IPS-NIHi11 (cell line): ENCODE results near the gene CNNM3.
"Not testable (repeated sequence)": the region's sequence is repeated elsewhere in the genome, so short reads cannot be mapped to it uniquely, and the experiment has no call there.

Source experiments
- DNase-seq: peaks from one replicate; pipeline ENCODE4 v3.0.0; 2012; ENCODE audit warnings: mixed read lengths, low spot score

Gene CNNM3

GRCh38 chr2:96799623-96799935 is 16.5 kb upstream of the CNNM3 start:
- DNase-seq, result no peak

GRCh38 chr2:96800061-96801004 is 15.7 kb upstream of the CNNM3 start:
- no peak for DNase-seq

GRCh38 chr2:96801005-96801785 is 14.9 kb upstream of the CNNM3 start:
- DNase-seq, result peak; percentile 92

GRCh38 chr2:96801786-96802595 is 14.1 kb upstream of the CNNM3 start:
- no peak for DNase-seq

DNA sequence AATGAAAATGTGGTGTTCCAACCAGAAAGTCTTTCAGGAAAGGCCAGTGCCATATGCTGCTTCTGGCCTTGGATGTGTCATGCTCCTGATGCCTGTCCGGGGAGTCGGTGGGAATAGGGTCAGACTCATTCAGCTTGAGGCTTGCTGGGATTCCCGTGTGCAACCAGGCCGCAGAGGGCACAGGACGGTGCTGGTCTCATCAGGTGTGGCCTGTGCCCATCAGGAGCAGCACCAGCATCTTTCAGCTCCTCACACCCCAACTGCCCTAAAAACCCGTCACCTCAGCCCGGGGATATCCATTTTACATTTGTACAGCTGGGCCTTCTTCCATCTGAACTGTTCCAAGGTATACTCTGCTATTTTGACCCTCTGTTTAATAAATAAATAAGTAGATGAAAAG is 13.3 kb upstream of the CNNM3 start:
- no peak for DNase-seq

DNA sequence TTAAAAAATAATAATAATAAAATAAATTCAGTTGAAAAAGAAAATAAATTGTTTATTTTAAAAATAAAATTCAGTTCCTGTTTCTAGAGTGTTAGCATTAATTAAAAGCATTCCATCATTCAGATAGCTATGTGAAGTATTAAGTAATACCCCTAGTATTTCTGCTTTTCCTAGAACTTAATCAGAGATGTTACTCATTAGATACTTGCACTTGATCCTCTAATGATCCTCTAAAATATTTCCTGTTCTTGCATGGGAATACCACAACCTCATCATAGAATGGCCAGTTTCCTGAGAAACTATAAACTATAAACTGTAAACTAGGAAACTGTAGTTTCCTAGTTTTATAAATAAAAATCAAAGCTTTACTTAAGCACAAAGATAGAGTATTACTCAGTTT is 11.1 kb upstream of the CNNM3 start:
- DNase-seq, result no peak

GRCh38 chr2:96805946-96806345 is 10.1 kb upstream of the CNNM3 start:
- not testable (repeated sequence) for DNase-seq

- DNase-seq, result no peak
These were observed 9.5 kb upstream of the CNNM3 start for GRCh38 chr2:96806468-96807126.

- no peak for DNase-seq
These were observed 9.0 kb upstream of the CNNM3 start for GRCh38 chr2:96807127-96807471.

GRCh38 chr2:96808176-96808837 is 7.8 kb upstream of the CNNM3 start:
- DNase-seq, result no peak

- DNase-seq, result no peak
These were observed 6.7 kb upstream of the CNNM3 start for GRCh38 chr2:96809216-96809882.

GRCh38 chr2:96809951-96810782 is 5.9 kb upstream of the CNNM3 start:
- DNase-seq, result no peak

GRCh38 chr2:96810783-96811192 is 5.3 kb upstream of the CNNM3 start:
- no peak for DNase-seq

DNA sequence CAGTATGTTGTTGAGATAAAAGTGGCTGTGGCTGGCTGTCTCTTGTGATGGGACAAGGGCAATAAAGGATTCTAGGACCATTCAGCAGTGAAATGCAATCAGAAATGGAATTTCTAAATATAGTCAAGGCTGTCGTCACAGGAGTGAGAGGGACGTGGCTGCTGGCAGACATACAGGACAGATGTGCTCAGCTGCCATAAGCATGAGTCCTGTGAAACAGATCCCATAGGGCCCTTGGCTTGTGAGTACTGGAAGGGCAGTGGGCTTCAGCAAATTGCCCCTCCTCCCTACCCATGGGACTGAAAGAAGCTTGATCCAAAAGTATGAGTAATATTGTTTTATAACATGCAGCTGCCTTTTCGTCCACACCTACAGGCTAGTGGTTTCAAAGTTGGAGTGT is 4.2 kb upstream of the CNNM3 start:
- no peak for DNase-seq

DNA sequence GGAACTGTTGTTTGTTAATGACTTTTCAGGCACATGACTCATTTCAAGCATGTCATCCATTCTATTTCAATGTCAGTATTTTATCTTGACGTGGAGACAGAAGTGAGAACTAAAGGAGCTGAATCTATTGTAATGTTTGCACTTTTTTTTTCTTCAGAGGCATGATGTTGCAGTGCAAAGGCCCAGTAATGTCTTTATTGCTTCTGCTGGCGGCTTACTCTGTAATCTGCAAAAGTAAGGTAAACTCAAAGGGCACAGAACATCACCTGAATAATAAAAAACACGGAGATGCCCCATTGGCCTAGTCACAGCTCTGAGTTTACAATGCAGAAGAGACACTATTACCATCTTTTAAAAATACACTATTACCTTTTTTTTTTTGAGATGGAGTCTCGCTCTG is 2.4 kb upstream of the CNNM3 start:
- no peak for DNase-seq

- peak; percentile 39 for DNase-seq
These were observed 542 bp upstream of the CNNM3 start for GRCh38 chr2:96815326-96816126.

DNA sequence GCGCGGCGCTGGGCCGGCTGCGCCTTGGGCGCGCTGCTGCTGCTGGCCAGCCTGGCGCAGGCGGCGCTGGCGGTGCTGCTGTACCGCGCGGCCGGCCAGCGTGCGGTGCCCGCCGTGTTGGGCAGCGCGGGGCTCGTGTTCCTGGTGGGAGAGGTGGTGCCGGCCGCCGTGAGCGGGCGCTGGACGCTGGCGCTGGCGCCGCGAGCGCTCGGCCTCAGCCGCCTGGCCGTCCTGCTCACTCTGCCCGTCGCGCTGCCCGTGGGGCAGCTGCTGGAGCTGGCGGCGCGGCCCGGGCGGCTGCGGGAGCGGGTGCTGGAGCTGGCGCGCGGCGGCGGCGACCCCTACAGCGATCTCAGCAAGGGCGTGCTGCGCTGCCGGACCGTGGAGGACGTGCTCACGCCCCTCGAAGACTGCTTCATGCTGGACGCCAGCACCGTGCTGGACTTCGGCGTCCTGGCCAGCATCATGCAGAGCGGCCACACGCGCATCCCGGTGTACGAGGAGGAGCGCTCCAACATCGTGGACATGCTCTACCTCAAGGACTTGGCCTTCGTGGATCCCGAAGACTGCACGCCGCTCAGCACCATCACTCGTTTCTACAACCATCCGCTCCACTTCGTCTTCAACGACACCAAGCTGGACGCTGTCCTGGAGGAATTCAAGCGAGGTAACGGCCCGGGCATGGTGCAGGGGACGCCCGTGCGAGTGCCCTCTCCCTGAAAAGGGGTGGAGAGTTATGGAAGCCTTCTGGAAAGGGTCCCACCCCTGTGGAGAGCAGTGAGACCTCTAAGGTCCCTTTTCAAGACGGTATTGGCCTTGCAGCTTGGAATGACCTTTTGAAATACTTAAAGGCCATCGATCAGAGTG is 1.0 kb downstream of the CNNM3 start:
- no peak for DNase-seq

- no peak for DNase-seq
These were observed 1.8 kb downstream of the CNNM3 start for GRCh38 chr2:96817882-96818281.
